HG02973 (cell line): ENCODE data around the gene NAT10.

Experiments
- ATAC-seq: cut with Tn5 transposase; IDR thresholded peaks from one replicate; pipeline ENCODE4 v1.9.1; 2021; ENCODE audit warnings: moderate library complexity; ENCODE audit not compliant: unreplicated experiment

NAT10 gene

GRCh38 chr11:34185926-34186841 lies 80.8 kb downstream of the NAT10 start:
- ATAC-seq, result no peak

- no peak for ATAC-seq
Observed at GRCh38 chr11:34188181-34188580, 82.8 kb downstream of the NAT10 start.

GRCh38 chr11:34189191-34189590 lies 83.8 kb downstream of the NAT10 start:
- ATAC-seq, result no peak

- ATAC-seq, result no peak
Observed at GRCh38 chr11:34190192-34191139, 85.0 kb downstream of the NAT10 start.

GRCh38 chr11:34191578-34191977 lies 86.1 kb downstream of the NAT10 start:
- no peak for ATAC-seq

- ATAC-seq, result no peak
Observed at GRCh38 chr11:34192481-34193401, 87.3 kb downstream of the NAT10 start.

- ATAC-seq, result no peak
Observed at GRCh38 chr11:34194576-34195335, 89.3 kb downstream of the NAT10 start.
